ENCODE results near the gene MPV17. TPM values are rescaled to one million over a fixed set of nuclear protein-coding genes. Genes with fewer than 3 reads are reported as not detected.
"Not testable (repeated sequence)": the region's sequence is repeated elsewhere in the genome, so short reads cannot be mapped to it uniquely, and the experiment has no call there.

Gene MPV17
- polyA plus RNA-seq, 2 of the 4 experiments (the other 2 are of a cell fraction), result 67.7 to 130 TPM

DNA sequence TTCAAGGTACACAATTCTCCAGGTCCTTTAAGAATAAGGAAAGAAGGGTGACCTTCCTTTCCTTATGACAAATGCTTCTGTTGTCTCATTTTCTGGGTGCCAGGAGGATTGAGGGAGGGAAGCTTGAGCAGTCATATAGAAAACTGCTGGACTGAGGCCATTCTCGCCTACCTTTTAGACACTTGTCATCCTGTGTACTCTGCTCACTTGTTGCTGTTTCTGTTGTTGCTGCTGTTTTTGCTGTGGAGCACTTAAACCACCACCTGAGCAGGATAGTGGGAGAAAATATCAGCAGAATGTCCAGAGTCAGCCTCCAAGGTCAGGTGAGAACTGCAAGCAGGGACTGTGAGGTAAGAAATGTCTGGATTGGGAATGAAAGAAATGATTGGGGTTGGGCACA is 44.9 kb downstream of the MPV17 start (continued):
- TF ChIP-seq, protein P1, sequence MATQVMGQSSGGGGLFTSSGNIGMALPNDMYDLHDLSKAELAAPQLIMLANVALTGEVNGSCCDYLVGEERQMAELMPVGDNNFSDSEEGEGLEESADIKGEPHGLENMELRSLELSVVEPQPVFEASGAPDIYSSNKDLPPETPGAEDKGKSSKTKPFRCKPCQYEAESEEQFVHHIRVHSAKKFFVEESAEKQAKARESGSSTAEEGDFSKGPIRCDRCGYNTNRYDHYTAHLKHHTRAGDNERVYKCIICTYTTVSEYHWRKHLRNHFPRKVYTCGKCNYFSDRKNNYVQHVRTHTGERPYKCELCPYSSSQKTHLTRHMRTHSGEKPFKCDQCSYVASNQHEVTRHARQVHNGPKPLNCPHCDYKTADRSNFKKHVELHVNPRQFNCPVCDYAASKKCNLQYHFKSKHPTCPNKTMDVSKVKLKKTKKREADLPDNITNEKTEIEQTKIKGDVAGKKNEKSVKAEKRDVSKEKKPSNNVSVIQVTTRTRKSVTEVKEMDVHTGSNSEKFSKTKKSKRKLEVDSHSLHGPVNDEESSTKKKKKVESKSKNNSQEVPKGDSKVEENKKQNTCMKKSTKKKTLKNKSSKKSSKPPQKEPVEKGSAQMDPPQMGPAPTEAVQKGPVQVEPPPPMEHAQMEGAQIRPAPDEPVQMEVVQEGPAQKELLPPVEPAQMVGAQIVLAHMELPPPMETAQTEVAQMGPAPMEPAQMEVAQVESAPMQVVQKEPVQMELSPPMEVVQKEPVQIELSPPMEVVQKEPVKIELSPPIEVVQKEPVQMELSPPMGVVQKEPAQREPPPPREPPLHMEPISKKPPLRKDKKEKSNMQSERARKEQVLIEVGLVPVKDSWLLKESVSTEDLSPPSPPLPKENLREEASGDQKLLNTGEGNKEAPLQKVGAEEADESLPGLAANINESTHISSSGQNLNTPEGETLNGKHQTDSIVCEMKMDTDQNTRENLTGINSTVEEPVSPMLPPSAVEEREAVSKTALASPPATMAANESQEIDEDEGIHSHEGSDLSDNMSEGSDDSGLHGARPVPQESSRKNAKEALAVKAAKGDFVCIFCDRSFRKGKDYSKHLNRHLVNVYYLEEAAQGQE (IDR thresholded peaks at IDR 0.05), result no peak
- TF ChIP-seq BHLHE40 (IDR thresholded peaks at IDR 0.05; ENCODE audit: low read depth, low read length) (no peak), CHD2 (IDR thresholded peaks at IDR 0.05; ENCODE audit: low read length, partially characterized antibody) (no peak), HDAC2 (IDR thresholded peaks at IDR 0.05) (no peak), SREBF2 (IDR thresholded peaks at IDR 0.05) (no peak)
- TF ChIP-seq, protein P2, sequence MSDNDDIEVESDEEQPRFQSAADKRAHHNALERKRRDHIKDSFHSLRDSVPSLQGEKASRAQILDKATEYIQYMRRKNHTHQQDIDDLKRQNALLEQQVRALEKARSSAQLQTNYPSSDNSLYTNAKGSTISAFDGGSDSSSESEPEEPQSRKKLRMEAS (IDR thresholded peaks at IDR 0.05), result no peak

- ATAC-seq (no peak), DNase-seq (ENCODE audit: low read depth in 1 of 2, low spot score in 1 of 2) (no peak), FAIRE-seq (no peak)
- no peak for TF ChIP-seq HOXB13 (CRISPR knock-in tag; IDR thresholded peaks at IDR 0.05; ENCODE audit: low read depth)
- no peak for TF ChIP-seq HES2 (IDR thresholded peaks at IDR 0.05)
- no peak for TF ChIP-seq BHLHE40 (IDR thresholded peaks at IDR 0.05; ENCODE audit: low read depth, low read length)
- TF ChIP-seq, protein P2 (IDR thresholded peaks at IDR 0.05), result no peak
- TF ChIP-seq PHF8 (IDR thresholded peaks at IDR 0.05; ENCODE audit: borderline replicate concordance, low read depth), result no peak
- no peak for TF ChIP-seq POLR2AphosphoS2 (conservative IDR thresholded peaks at IDR 0.05; ENCODE audit: low read length)
- no peak for TF ChIP-seq EHMT2 (IDR thresholded peaks at IDR 0.05; ENCODE audit: low read depth)
- TF ChIP-seq PBX3 (IDR thresholded peaks at IDR 0.05), result no peak
- TF ChIP-seq GATA3 (IDR thresholded peaks at IDR 0.05; ENCODE audit: borderline replicate concordance), result no peak
- TF ChIP-seq, protein P1 (IDR thresholded peaks at IDR 0.05), result no peak
- WGBS (ENCODE audit: missing lambda C conversion rate), result 79% methylated on average over 39 of the region's 39 CpGs
- ChIA-PET POLR2A (no interaction called here), CTCF (interaction anchor here (0.7 to 12.1 kb wide), 4 partner anchors 8 to 43 kb away, joined by 4 to 394 read pairs (median 254); partner anchors contain the start of gene SLC30A3)
- H3K4me1 ChIP-seq, result peaks cover 5% of the 10 kb centered on the region; the same call in 2 of the 3 replicates
- no peak within 1 kb of the TSS for H3K4me2 ChIP-seq
- H3K4me3 ChIP-seq, result no peak within 1 kb of the TSS
- H3K27ac ChIP-seq, result no peak within 1 kb of the TSS
- H3K9me3 ChIP-seq, result no peaks in the 10 kb centered on the region
Observed at GRCh38 chr2:27275211-27276150, 47.4 kb downstream of the MPV17 start, which contains the start of gene DNAJC5G. TSS of gene DNAJC5G (plus strand) at chr2:27275433. CDS start at chr2:27276729, 1,296 bp downstream.

GRCh38 chr2:27272537-27273522 is 50.1 kb downstream of the MPV17 start:
- POLR2A ChIA-PET, result interaction anchor here (0.7 kb wide), 2 partner anchors 9 to 20 kb away, joined by 4 to 5 read pairs; no protein-coding TSS in a partner anchor
- not testable (repeated sequence) for ATAC-seq; H3K4me1 ChIP-seq; H3K9me3 ChIP-seq; H3K4me2 ChIP-seq; H3K4me3 ChIP-seq; DNase-seq (ENCODE audit: low read depth in 1 of 2, low spot score in 1 of 2); H3K27ac ChIP-seq; FAIRE-seq
- CTCF ChIA-PET, result interaction anchor here (0.6 to 14.1 kb wide), 14 partner anchors 7 to 1237 kb away, joined by 3 to 302 read pairs (median 4); partner anchors contain the start of genes DNAJC5G, KHK, SLC30A3 and TRIM54
- 82% methylated on average over 15 of the region's 15 CpGs for WGBS (ENCODE audit: missing lambda C conversion rate)
